Renal cortex interstitium (tissue), 3 donors: ENCODE data around the gene RFT1. TPM values are rescaled to one million over a fixed set of nuclear protein-coding genes. Genes with fewer than 3 reads are reported as not detected.

Source experiments
- polyA plus RNA-seq, 3 donors: library from polyadenylated mRNA; unstranded; fragments of 120-200 nt; gene quantifications; one replicate each; pipeline ENCODE4 v1.2.1, GENCODE V29; 2013; ENCODE audit not compliant: insufficient read length in 3 of 3

Gene RFT1
- polyA plus RNA-seq, 3 donors, result 23.2 to 26.7 (median 26.1) TPM

Other genes starting within 250 kb of the RFT1 start
- gene STIMATE, start 232.9 kb downstream of the RFT1 start, polyA plus RNA-seq, result 10 to 100 TPM; 14.6 to 17.0 (median 15.9) TPM
- gene SFMBT1, start 84.4 kb downstream of the RFT1 start, polyA plus RNA-seq, result 10 to 100 TPM in 1 of 3 donors, 1 to 10 TPM in 2; 9.2 to 12.2 (median 9.5) TPM
- 10 to 100 TPM; 17.2 to 20.5 (median 20.4) TPM for gene PRKCD, start 30.8 kb upstream of the RFT1 start, polyA plus RNA-seq
- gene TKT, start 125.6 kb upstream of the RFT1 start, polyA plus RNA-seq, result 100 to 1,000 TPM in 2 of 3 donors, 10 to 100 TPM in 1; 94.9 to 131 (median 113) TPM
- gene DCP1A, start 217.1 kb upstream of the RFT1 start, polyA plus RNA-seq, result 10 to 100 TPM; 28.3 to 33.8 (median 29.4) TPM